Activated effector memory CD4-positive, alpha-beta T cell treated with anti-CD3 and anti-CD28 coated beads, Interleukin-2, amount 50 U/mL, for 16 hours (primary cell): Measurements from ENCODE around the gene CRIP2.
A peak's percentile ranks its signal among the peaks of the same experiment; 100 is the strongest.

Experiments used
- DNase-seq: peaks from one replicate; pipeline ENCODE4 v3.0.0-alpha.2; 2020

CRIP2 gene

DNA sequence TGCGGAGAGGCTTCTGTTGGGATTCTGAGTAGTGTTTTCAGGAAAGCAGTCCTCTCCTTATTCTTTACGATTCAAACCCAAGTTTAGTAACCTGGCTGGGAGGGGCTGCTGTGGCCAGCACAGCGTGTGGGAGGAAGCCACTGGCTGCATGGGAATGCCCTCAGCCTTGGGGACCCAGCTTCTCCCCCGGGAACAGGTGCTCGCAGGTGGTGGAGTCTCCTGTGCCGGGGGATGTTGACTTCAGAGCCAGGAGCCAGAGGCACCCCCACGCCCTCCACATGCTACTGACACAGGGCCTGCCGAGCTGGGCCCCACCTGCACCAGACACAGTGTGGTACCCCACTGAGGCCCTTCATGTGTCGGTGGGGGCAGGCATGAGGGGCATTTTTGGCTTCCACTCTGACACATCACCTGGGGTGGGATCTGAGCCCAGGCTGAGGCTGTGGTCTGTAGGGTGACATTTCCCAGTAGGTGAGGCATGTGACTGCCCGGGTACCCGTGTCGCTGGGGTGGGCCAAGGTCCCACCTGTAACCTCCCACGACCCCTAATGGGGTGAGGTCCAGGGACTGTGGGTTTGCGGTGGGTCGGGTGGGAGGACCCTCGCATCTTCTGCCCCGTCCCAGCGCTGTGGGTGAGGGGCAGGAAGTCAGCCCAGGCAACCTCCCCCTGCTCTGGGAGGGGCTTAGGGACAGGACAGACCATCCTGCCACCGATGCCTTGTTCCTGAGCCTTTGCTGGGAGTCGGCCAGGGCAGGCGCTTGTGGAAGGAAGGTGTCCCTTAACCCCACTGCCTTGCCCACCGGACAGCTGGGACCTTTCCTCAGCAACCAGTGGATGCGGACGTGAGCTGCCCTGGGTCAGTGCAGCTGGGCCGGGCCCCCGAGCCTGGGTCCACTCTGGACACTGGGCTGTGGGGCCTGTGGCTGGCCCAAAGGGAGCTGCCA, 28.4 kb upstream of the CRIP2 start:
- no peak for DNase-seq

DNA sequence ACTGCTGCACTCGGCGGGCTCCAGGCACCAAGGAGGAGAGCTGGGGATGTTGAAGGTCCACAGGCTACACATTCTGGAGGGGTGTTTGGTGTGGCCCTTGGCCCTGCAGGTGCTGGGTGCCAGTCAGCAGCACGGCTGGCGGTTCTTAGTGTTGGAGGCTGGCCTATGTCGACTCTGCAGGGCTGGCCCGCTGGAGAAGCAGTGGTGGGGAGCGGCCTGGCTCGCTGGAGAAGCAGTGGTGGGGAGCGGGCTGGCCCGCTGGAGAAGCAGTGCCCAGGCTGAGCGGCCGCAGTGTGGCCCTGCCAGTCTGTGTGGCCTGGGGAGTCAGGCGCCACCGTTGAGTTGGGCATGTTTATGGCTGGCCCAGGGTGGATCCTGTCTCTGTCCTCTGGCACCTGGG, 27.6 kb upstream of the CRIP2 start:
- DNase-seq = no peak

- DNase-seq = no peak
Observed at GRCh38 chr14:105447651-105448640, 26.7 kb upstream of the CRIP2 start.

DNA sequence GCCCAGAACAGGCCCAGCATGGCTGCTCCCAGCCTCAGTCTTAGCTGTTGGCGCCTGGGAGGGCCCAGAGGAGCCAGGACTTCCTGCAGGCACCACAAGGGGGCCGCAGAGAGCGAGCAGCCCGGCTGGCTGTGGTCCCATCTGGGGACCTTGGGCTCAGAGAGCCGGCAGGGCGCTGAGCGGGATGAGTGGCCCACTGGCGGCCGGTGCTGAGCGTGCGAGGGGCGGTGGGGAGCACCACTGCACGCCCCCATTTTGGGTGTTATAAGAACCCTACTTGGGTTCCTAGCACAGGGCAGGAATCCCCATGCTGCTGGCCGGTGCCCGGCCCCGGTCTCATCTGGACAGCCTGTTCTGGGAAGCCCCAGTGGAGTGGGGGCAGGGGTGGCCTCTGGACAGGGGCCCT, 25.9 kb upstream of the CRIP2 start:
- DNase-seq = peak; percentile 88

- DNase-seq = no peak
Observed at GRCh38 chr14:105449276-105450122, 25.1 kb upstream of the CRIP2 start.

DNA sequence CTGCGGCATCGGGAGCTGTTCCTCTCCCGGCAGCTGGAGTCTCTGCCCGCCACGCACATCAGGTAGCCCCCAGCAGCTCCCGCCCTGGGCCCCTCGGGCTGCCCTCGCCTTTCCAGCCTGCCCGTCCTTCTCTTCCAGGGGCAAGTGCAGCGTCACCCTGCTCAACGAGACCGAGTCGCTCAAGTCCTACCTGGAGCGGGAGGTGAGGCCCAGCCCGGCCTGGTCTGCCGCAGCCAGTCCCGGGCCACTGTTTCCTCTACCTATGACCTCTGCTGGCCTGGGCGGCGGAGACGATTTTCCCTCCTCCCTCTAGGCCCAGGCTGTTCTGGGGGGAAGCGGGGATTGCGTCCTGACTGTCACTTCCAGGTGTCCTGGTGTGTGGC, 24.5 kb upstream of the CRIP2 start:
- DNase-seq = no peak

GRCh38 chr14:105450864-105451720, 23.5 kb upstream of the CRIP2 start:
- DNase-seq = no peak

GRCh38 chr14:105452963-105453362, 21.7 kb upstream of the CRIP2 start:
- DNase-seq = no peak

GRCh38 chr14:105453847-105454246, 20.8 kb upstream of the CRIP2 start:
- no peak for DNase-seq

GRCh38 chr14:105455086-105455640, 19.5 kb upstream of the CRIP2 start:
- no peak for DNase-seq

GRCh38 chr14:105455766-105456660, 18.6 kb upstream of the CRIP2 start:
- DNase-seq = no peak

DNA sequence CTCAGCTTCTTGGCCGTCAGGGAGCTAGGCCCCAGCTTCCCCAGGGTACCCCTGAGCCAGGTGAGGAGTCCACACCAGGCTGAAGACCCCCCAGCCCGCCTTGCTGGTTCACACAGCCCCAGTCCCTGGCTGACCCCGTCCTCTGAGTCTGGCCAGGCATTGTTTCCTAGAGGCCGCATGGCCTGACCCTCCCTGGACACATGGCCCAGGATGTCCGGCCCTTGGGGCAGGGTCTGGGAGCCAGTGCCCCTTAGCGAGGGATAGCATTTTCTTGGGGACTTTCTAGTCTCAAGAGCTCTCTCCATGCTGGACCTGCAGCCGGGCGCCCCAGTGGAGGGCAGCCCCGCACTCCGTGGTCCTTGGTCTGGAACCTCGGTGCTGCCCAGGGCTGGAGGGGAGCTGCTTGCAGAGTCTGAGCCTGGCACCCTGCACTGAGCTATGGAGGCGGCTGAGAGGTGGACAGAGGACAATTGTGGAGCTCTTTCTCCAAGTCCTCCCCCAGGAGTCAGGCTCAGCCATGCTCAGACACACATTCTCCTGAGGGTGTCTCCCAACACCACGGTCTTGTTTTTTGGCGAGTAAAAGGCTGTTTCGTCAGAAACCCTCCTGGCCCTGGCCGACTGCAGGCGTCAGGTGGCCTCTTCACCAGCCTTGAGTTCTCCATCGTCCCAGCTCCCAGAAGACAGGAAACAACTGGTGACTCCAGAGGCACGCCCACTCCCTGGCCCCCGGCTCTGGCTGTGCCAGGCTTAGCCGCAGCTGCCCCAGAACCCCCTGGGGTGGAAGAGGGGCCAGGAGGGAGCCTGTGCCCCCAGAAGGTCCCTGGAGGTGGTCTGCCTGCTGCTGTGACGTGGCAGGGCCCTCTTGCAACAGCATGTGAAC, 17.6 kb upstream of the CRIP2 start:
- no peak for DNase-seq

DNA sequence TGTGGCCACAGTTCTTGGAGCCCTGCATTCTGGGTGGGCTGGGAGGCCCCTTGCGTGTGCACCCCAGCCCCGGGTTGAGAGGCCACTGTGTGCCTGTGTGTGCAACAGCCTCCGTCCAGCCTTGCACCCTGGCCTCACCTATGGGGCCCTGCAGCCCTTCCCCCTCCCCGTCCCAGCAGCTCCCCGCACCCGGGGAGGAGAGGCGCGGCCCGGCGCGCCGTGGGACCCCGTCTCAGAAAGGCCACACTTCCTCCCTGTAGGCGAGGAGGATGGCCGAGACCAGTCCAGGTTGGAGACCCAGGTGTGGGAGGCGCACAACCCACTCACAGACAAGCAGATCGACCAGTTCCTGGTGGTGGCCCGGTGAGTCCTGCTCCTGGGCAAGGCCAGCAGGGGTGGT, 16.6 kb upstream of the CRIP2 start:
- no peak for DNase-seq

DNA sequence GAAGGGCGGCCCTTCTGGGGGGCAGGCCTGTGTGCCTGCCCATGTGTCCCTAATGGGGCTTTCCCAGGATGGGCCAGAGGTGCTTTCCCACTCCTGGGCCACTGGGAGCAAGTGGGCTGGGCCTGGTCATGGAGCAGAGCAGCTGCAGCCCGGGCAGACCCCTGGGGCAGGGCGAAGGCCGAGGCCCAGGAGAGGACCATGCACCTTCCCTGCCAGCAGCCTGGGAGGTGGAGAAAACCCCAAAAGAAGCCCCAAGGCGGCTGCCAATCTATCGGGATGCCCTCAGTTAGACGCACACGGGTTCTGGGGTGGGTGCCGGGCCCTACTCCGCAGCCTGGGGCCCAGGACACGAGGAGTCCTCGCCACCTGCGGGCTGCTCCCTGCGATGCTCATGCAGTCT, 16.1 kb upstream of the CRIP2 start:
- DNase-seq = no peak

DNA sequence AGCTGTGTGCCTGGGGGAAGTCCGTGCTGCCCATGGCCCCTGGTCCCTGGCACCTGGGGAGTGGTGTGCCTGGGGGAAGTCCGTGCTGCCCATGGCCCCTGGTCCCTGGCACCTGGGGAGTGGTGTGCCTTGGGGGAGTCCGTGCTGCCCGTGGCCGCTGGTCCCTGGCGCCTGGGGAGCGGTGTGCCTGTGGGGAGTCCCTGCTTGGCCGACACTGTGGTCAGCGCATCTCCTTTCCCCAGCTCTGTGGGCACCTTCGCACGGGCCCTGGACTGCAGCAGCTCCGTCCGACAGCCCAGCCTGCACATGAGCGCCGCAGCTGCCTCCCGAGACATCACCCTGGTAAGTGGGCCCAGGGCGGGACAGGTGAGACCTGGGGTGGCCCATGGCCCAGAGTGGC, 14.5 kb upstream of the CRIP2 start:
- DNase-seq = no peak

- DNase-seq = no peak
Observed at GRCh38 chr14:105460616-105461015, 14.0 kb upstream of the CRIP2 start.

- no peak for DNase-seq
Observed at GRCh38 chr14:105461903-105462302, 12.7 kb upstream of the CRIP2 start.

DNA sequence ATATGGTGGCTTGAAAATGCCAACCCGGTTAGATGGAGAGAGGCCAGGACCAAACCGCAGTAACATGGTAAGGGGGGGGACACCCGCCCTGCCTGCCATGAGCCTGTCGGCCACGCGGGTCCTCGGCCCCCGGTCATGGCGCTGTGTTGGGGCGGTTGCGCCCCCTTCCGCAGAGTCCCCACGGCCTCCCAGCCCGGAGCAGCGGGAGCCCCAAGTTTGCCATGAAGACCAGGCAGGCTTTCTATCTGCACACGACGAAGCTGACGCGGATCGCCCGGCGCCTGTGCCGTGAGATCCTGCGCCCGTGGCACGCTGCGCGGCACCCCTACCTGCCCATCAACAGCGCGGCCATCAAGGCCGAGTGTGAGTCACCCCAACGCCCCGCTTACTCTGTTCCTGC, 10.1 kb upstream of the CRIP2 start:
- DNase-seq = no peak
